ENCODE results near the gene C8A.

Gene C8A

GRCh38 chr1:56837244-56837939, 17.2 kb upstream of the C8A start:
- no peak for DNase-seq (ENCODE audit: low read depth)

- DNase-seq (ENCODE audit: low read depth): no peak
Observed at GRCh38 chr1:56838759-56839158, 15.8 kb upstream of the C8A start.

- DNase-seq (ENCODE audit: low read depth): no peak
Observed at GRCh38 chr1:56843544-56843943, 11.1 kb upstream of the C8A start.

- DNase-seq (ENCODE audit: low read depth): no peak
Observed at GRCh38 chr1:56844545-56845136, 10.0 kb upstream of the C8A start.

GRCh38 chr1:56845343-56845742, 9.3 kb upstream of the C8A start:
- DNase-seq (ENCODE audit: low read depth): no peak

GRCh38 chr1:56849750-56850149, 4.8 kb upstream of the C8A start:
- DNase-seq (ENCODE audit: low read depth): no peak

- DNase-seq (ENCODE audit: low read depth): no peak
Observed at GRCh38 chr1:56850411-56850810, 4.2 kb upstream of the C8A start.

- no peak for DNase-seq (ENCODE audit: low read depth)
Observed at GRCh38 chr1:56850922-56851321, 3.7 kb upstream of the C8A start.

GRCh38 chr1:56852476-56852875, 2.1 kb upstream of the C8A start:
- no peak for DNase-seq (ENCODE audit: low read depth)

GRCh38 chr1:56855190-56855589, 593 bp downstream of the C8A start:
- no peak for DNase-seq (ENCODE audit: low read depth)

GRCh38 chr1:56856186-56856585, 1.6 kb downstream of the C8A start:
- DNase-seq (ENCODE audit: low read depth): no peak

- DNase-seq (ENCODE audit: low read depth): no peak
Observed at GRCh38 chr1:56859287-56859686, 4.7 kb downstream of the C8A start.

GRCh38 chr1:56863265-56863992, 8.8 kb downstream of the C8A start:
- DNase-seq (ENCODE audit: low read depth): no peak

GRCh38 chr1:56864430-56864829, 9.8 kb downstream of the C8A start:
- no peak for DNase-seq (ENCODE audit: low read depth)

GRCh38 chr1:56866656-56867055, 12.1 kb downstream of the C8A start:
- DNase-seq (ENCODE audit: low read depth): no peak

GRCh38 chr1:56867491-56867890, 12.9 kb downstream of the C8A start:
- DNase-seq (ENCODE audit: low read depth): no peak

GRCh38 chr1:56868761-56869160, 14.2 kb downstream of the C8A start:
- DNase-seq (ENCODE audit: low read depth): no peak

GRCh38 chr1:56872597-56872996, 18.0 kb downstream of the C8A start:
- no peak for DNase-seq (ENCODE audit: low read depth)

- DNase-seq (ENCODE audit: low read depth): no peak
Observed at GRCh38 chr1:56873213-56873612, 18.6 kb downstream of the C8A start.

GRCh38 chr1:56874689-56875088, 20.1 kb downstream of the C8A start:
- no peak for DNase-seq (ENCODE audit: low read depth)

GRCh38 chr1:56877973-56878372, 23.4 kb downstream of the C8A start:
- peak; percentile 0 for DNase-seq (ENCODE audit: low read depth)

- DNase-seq (ENCODE audit: low read depth): no peak
Observed at GRCh38 chr1:56880774-56881173, 26.2 kb downstream of the C8A start.

- no peak for DNase-seq (ENCODE audit: low read depth)
Observed at GRCh38 chr1:56881417-56881816, 26.8 kb downstream of the C8A start.

Measured in stimulated activated CD8-positive, alpha-beta memory T cell treated with anti-CD3 and anti-CD28 coated beads, Interleukin-12 subunit alpha, Interleukin-12 subunit beta, amount 100 ng/mL, for 1 hour (primary cell).